MCF 10A (cell line): Measurements from ENCODE around the gene HBG1. TPM values are rescaled to one million over a fixed set of nuclear protein-coding genes. Genes with fewer than 3 reads are reported as not detected.

Source experiments
- BruUV-seq: library from RNA; stranded (reverse); fragments of 400-500 nt; replicated peaks from 2 replicates; lab custom pipeline; 2021; lab: Mats Ljungman, UMichigan
- CTCF ChIA-PET: fragments of 300-600 bp; sonication (Branson Sonifier 250); formaldehyde crosslinking; extraction: SDS; loops from one replicate; lab custom pipeline; 2021; ENCODE audit warnings: antibody characterized with exemption, inconsistent platforms; lab: Yijun Ruan, JAX
- POLR2A ChIA-PET: fragments of 300-600, 350-650 bp; sonication (Branson Sonifier 250); formaldehyde crosslinking; extraction: SDS; loops from one replicate; lab custom pipeline; 2020; ENCODE audit warnings: antibody characterized with exemption, inconsistent platforms; lab: Yijun Ruan, JAX
- DNase-seq: peaks from one replicate; pipeline ENCODE4 v3.0.0-alpha.2; 2018; ENCODE audit not compliant: unreplicated experiment
- H3K27ac Mint-ChIP-seq: one replicate; pipeline ENCODE4 v1.8.0; 2022; ENCODE audit warnings: mild to moderate bottlenecking, low read depth, mixed read lengths; ENCODE audit not compliant: unreplicated experiment
- H3K27me3 Mint-ChIP-seq: one replicate; pipeline ENCODE4 v1.8.0; 2022; ENCODE audit warnings: mixed read lengths; ENCODE audit not compliant: insufficient read depth, unreplicated experiment
- H3K36me3 Mint-ChIP-seq: one replicate; pipeline ENCODE4 v1.8.0; 2022; ENCODE audit warnings: mild to moderate bottlenecking, moderate library complexity, mixed read lengths; ENCODE audit not compliant: insufficient read depth, unreplicated experiment
- H3K4me1 Mint-ChIP-seq: one replicate; pipeline ENCODE4 v1.8.0; 2022; ENCODE audit warnings: mixed read lengths; ENCODE audit not compliant: insufficient read depth, unreplicated experiment
- H3K4me3 Mint-ChIP-seq: one replicate; pipeline ENCODE4 v1.8.0; 2022; ENCODE audit warnings: mild to moderate bottlenecking, moderate library complexity, mixed read lengths; ENCODE audit not compliant: unreplicated experiment
- H3K9me3 Mint-ChIP-seq: one replicate; pipeline ENCODE4 v1.8.0; 2022; ENCODE audit warnings: mixed read lengths; ENCODE audit not compliant: unreplicated experiment
- CTCF ChIP-seq: fragments of 200-600 bp; IDR thresholded peaks from one replicate; pipeline ENCODE4 v1.8.0; 2022; ENCODE audit warnings: antibody characterized with exemption, mild to moderate bottlenecking; ENCODE audit not compliant: unreplicated experiment
- intact Hi-C: fragments of 100-400 bp; cut with micrococcal nuclease; formaldehyde crosslinking; loops from 2 replicates; pipeline ENCODE4 v1.14.1; 2022
- total RNA-seq: library from RNA; stranded (reverse); gene quantifications from 2 replicates; pipeline ENCODE4 v1.2.3, GENCODE V29; 2022

The HBG1 gene
- total RNA-seq, 1 experiment from 2014 or later, result not detected

GRCh38 chr11:5247472-5248192 lies 2.0 kb downstream of the HBG1 start:
- POLR2A ChIA-PET, result no interaction called here
- no peak for TF ChIP-seq CTCF

GRCh38 chr11:5246772-5247471 lies 2.7 kb downstream of the HBG1 start:
- intact Hi-C loops, result no loop called here
- no peak for TF ChIP-seq CTCF
- POLR2A ChIA-PET, result no interaction called here
- DNase-seq, result no peak
- Mint-ChIP-seq H3K36me3 (no peaks in the 10 kb centered on the region), H3K27me3 (peaks cover 41% of the 10 kb centered on the region), H3K4me3 (no peak overlapping the region), H3K9me3 (no peaks in the 10 kb centered on the region), H3K27ac (no peak overlapping the region), H3K4me1 (peaks cover 6% of the 10 kb centered on the region)
- BruUV-seq, result no TSS peak
- CTCF ChIA-PET, result interaction anchor here (0.5 kb wide), 1 partner anchor 360 kb away, joined by 3 read pairs; no protein-coding TSS in a partner anchor

More at GRCh38 chr11:5247472-5248192, 2.0 kb downstream of the HBG1 start:
- intact Hi-C loops, result no loop called here
- Mint-ChIP-seq H3K4me3 (no peak overlapping the region), H3K27ac (no peak overlapping the region), H3K27me3 (peaks cover 48% of the 10 kb centered on the region), H3K9me3 (no peaks in the 10 kb centered on the region), H3K36me3 (no peaks in the 10 kb centered on the region), H3K4me1 (peaks cover 6% of the 10 kb centered on the region)
- CTCF ChIA-PET, result interaction anchor here (0.5 to 0.7 kb wide), 2 partner anchors 9 to 360 kb away, joined by 3 to 4 read pairs; no protein-coding TSS in a partner anchor
- DNase-seq, result no peak
- BruUV-seq, result no TSS peak

GRCh38 chr11:5245155-5245554 lies 4.5 kb downstream of the HBG1 start:
- H3K36me3 Mint-ChIP-seq, result no peaks in the 10 kb centered on the region
- peaks cover 35% of the 10 kb centered on the region for H3K27me3 Mint-ChIP-seq
- H3K9me3 Mint-ChIP-seq, result no peaks in the 10 kb centered on the region
- no peak overlapping the region for H3K27ac Mint-ChIP-seq
- TF ChIP-seq CTCF, result no peak
- no peak for DNase-seq
- intact Hi-C loops, result no loop called here
- POLR2A ChIA-PET, result no interaction called here
- H3K4me3 Mint-ChIP-seq, result no peak overlapping the region
- no TSS peak for BruUV-seq
- H3K4me1 Mint-ChIP-seq, result peaks cover 4% of the 10 kb centered on the region
- CTCF ChIA-PET, result no interaction called here

DNA sequence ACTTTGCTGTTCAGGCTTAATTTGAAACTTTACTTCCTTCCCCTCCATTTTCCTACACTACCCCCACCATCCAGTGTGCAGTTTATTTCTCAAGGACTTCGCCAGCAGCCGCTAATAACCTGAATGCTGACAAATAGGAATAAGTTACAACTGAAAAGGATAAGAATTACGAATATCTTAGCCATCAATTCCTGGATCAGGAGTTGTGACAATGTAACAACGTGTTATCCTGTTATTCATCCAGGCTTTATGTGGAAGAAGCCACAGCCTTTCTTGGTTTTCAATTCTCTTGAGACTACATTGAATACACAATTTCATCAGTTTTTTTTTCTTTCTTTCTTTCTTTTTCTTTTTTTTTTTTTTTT lies 5.9 kb downstream of the HBG1 start:
- Mint-ChIP-seq H3K36me3 (no peaks in the 10 kb centered on the region), H3K4me1 (no peaks in the 10 kb centered on the region), H3K4me3 (no peak overlapping the region), H3K27ac (no peak overlapping the region), H3K9me3 (no peaks in the 10 kb centered on the region), H3K27me3 (peaks cover 38% of the 10 kb centered on the region)
- intact Hi-C loops, result no loop called here
- no TSS peak for BruUV-seq
- TF ChIP-seq CTCF, result no peak
- no peak for DNase-seq
- POLR2A ChIA-PET, result no interaction called here
- CTCF ChIA-PET, result no interaction called here
